Transverse colon (tissue), 4 donors: ENCODE measurements around the gene TMEM91. TPM values are rescaled to one million over a fixed set of nuclear protein-coding genes. Genes with fewer than 3 reads are reported as not detected.

Source experiments
- DNase-seq: peaks from one replicate; pipeline ENCODE4 v3.0.0-alpha.2; 2019
- H3K27ac ChIP-seq, 4 donors: fragments of 200-600 bp; sonication (generic); 2 replicates each; pipeline ENCODE4 v1.5.1; 2016 to 2018; ENCODE audit warnings: inconsistent platforms in 4 of 4
- H3K27me3 ChIP-seq: fragments of 200-600 bp; sonication (generic); 2 replicates; pipeline ENCODE4 v1.5.1; 2017; ENCODE audit warnings: inconsistent platforms
- H3K36me3 ChIP-seq, 4 donors: fragments of 200-600 bp; sonication (generic); 2 replicates each; pipeline ENCODE4 v1.5.1; 2017 to 2019; ENCODE audit warnings: inconsistent platforms in 4 of 4
- H3K4me1 ChIP-seq, 4 donors: fragments of 200-600 bp; sonication (generic); 2 replicates each; pipeline ENCODE4 v1.5.1; 2017 to 2020; ENCODE audit warnings: inconsistent platforms in 4 of 4
- H3K4me3 ChIP-seq, 4 donors: fragments of 200-600 bp; sonication (generic); 1 replicate in 1 of 4; 2 replicates in 3 of 4; pipeline versions ENCODE4 v1.5.1 to v1.6.1; 2017 to 2019; ENCODE audit warnings: inconsistent platforms in 4 of 4
- H3K9me3 ChIP-seq, 2 donors: fragments of 200-600 bp; sonication (generic); 2 replicates each; pipeline ENCODE4 v1.5.1; 2017 to 2019; ENCODE audit warnings: inconsistent platforms in 2 of 2
- EP300 ChIP-seq: sonication (generic); formaldehyde crosslinking; IDR thresholded peaks from one replicate; pipeline ENCODE4 v1.6.1; 2017; ENCODE audit warnings: antibody characterized with exemption, low read depth
- POLR2A ChIP-seq: fragments of 450-650 bp; IDR thresholded peaks from one replicate; pipeline ENCODE4 v1.6.1; 2016; ENCODE audit warnings: antibody characterized with exemption, mild to moderate bottlenecking, moderate library complexity
- POLR2AphosphoS5 ChIP-seq, 3 donors: sonication (generic); formaldehyde crosslinking; IDR thresholded peaks; one replicate each; pipeline ENCODE4 v1.6.1; 2016; ENCODE audit warnings: antibody characterized with exemption in 3 of 3
- WGBS, 2 donors: methylation state at CpG; one replicate each; pipeline ENCODE4 v1.1.5; 2018; ENCODE audit warnings: low coverage in 1 of 2; 5-methylcytosine and 5-hydroxymethylcytosine counted together
- in situ Hi-C, 4 donors: fragments of 200-750 bp; cut with MboI; loops; one replicate each; pipeline versions ENCODE4 v1.15.0 to v1.15.1; 2017; ENCODE audit warnings: low sequenced_read_pairs in 3 of 4, low pct_ligation_motif_present in 1 of 4, low pct_unique_long_range_greater_than_20kb in 1 of 4
- intact Hi-C: fragments of 100-400 bp; cut with DNase I; formaldehyde crosslinking; loops from one replicate; pipeline ENCODE4 v1.15.1; 2023; ENCODE audit warnings: low total_unique reads
- total RNA-seq, 4 donors: library from RNA; depleted of rRNA; stranded (reverse); fragments of >200 nt; gene quantifications; one replicate each; pipeline ENCODE4 v1.1.0, GENCODE V29; 2016
- TF ChIP-seq, protein P1 (sequence below), 5 experiments: fragments of 200-600 bp in 3 of 5; fragments of 450-650 bp in 2 of 5; sonication (generic) in 3 of 5; IDR thresholded peaks; 1 replicate in 2 of 5; 2 replicates in 3 of 5; pipeline ENCODE4 v1.5.1; 2016 to 2017; ENCODE audit warnings: antibody characterized with exemption in 5 of 5, inconsistent platforms in 3 of 5, mild to moderate bottlenecking in 2 of 5, moderate library complexity in 1 of 5

TMEM91 gene
- total RNA-seq, 4 donors from 2014 or later = 4.8 to 11.4 (median 9.4) TPM; not detected in 1

DNA sequence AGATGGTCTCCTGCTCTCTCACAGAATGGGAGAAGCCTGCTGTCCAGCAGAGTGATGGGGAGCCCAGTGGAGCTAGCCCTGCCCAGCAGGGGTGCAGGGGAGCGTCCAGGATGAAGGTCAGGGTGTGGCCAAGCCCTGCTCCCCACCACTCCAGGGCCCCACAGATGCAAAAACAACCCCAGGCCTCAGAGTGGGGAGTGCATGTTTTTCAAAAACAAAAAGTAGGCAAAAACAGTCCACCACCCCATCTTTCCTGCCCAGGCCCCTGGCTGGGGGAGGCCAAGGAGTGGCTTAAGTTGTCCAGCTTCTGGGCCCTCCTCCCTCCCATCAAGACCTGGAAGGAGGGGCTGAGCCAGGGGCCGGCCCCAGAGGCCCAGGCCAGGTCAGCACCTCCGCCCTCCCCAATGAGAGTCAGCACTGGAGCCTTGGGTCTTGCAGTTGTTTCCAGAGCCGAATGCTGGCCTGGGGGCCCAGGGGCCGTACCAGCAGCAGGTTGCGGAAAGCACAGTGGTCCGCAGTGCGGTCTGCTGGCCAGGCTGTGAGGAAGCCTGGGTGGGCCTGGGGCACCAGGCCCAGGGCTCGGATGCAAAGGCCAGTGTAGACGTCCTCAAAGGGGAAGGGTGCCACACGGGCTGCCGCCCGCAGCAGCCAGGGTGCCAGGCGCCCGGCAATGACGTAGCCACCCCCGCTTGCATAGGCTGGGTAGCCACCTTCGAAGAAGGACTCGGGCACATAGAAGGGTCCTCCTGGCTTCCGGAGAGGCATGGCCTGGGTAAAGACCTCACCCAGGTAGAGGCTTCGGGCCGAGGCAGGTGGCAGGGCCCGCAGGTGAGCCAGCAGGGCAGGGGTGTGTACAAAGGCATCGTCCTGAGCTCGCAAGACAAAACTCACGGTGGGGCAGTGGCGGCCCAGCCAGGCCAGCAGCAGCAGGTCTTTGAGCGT, 49.1 kb downstream of the TMEM91 start:
- Histone ChIP-seq H3K27me3 (no peaks in the 10 kb centered on the region), H3K4me1 (peaks cover 24 to 62% (median 53%) of the 10 kb centered on the region in 4 donors), H3K9me3 (no peaks in the 10 kb centered on the region), H3K4me3 (peak overlapping the region in 3 of 4 donors; percentile 46 to 68 (median 52)), H3K36me3 (peaks cover 0 to 6% (median 2%) of the 10 kb centered on the region in 4 donors), H3K27ac (peak overlapping the region; percentile 86 to 94 (median 90))
- in situ Hi-C loops (no loop called here), intact Hi-C loops (no loop called here)
- 61% methylated on average over 13 of the region's 28 CpGs; no CpG with 5 or more reads in 1 of the 2 donors for WGBS, 2 donors
- TF ChIP-seq, protein P1, sequence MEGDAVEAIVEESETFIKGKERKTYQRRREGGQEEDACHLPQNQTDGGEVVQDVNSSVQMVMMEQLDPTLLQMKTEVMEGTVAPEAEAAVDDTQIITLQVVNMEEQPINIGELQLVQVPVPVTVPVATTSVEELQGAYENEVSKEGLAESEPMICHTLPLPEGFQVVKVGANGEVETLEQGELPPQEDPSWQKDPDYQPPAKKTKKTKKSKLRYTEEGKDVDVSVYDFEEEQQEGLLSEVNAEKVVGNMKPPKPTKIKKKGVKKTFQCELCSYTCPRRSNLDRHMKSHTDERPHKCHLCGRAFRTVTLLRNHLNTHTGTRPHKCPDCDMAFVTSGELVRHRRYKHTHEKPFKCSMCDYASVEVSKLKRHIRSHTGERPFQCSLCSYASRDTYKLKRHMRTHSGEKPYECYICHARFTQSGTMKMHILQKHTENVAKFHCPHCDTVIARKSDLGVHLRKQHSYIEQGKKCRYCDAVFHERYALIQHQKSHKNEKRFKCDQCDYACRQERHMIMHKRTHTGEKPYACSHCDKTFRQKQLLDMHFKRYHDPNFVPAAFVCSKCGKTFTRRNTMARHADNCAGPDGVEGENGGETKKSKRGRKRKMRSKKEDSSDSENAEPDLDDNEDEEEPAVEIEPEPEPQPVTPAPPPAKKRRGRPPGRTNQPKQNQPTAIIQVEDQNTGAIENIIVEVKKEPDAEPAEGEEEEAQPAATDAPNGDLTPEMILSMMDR (IDR thresholded peaks at IDR 0.05) = no peak
- no peak for TF ChIP-seq POLR2AphosphoS5 (IDR thresholded peaks at IDR 0.05)
- TF ChIP-seq EP300 = no peak
- no peak for TF ChIP-seq POLR2A
- DNase-seq = peak; percentile 25

GRCh38 chr19:41426116-41426841, 49.9 kb downstream of the TMEM91 start:
- TF ChIP-seq POLR2A (no peak), EP300 (no peak), POLR2AphosphoS5 (IDR thresholded peaks at IDR 0.05) (no peak)
- TF ChIP-seq, protein P1 (IDR thresholded peaks at IDR 0.05) = no peak
- Histone ChIP-seq H3K9me3 (no peaks in the 10 kb centered on the region), H3K4me3 (peak overlapping the region; percentile 46 to 74 (median 60)), H3K27ac (peak overlapping the region; percentile 86 to 94 (median 90)), H3K4me1 (peaks cover 20 to 54% (median 46%) of the 10 kb centered on the region in 4 donors), H3K36me3 (peaks cover 0 to 6% (median 2%) of the 10 kb centered on the region in 4 donors), H3K27me3 (no peaks in the 10 kb centered on the region)
- 64% methylated on average over 36 of the region's 36 CpGs; no CpG with 5 or more reads in 1 of the 2 donors for WGBS, 2 donors
- no peak for DNase-seq
- intact Hi-C loops (no loop called here), in situ Hi-C loops (no loop called here)

- 10 to 18% methylated on average over 2 to 19 of the region's 19 CpGs for WGBS, 2 donors
These were observed 50.8 kb downstream of the TMEM91 start, which contains the start of gene B3GNT8 for GRCh38 chr19:41426952-41427646. TSS of gene B3GNT8 (minus strand) at chr19:41427374. CDS start at chr19:41426778, 596 bp downstream.

More at GRCh38 chr19:41426952-41427646, 50.8 kb downstream of the TMEM91 start, which contains the start of gene B3GNT8:
- Histone ChIP-seq H3K9me3 (no peaks in the 10 kb centered on the region), H3K27ac (peak within 1 kb of the TSS; percentile 86 to 94 (median 90)), H3K4me3 (peak within 1 kb of the TSS; percentile 46 to 74 (median 60)), H3K4me1 (peaks cover 19 to 45% (median 38%) of the 10 kb centered on the region in 4 donors), H3K36me3 (peaks cover 0 to 6% (median 2%) of the 10 kb centered on the region in 4 donors), H3K27me3 (no peaks in the 10 kb centered on the region)
- DNase-seq = peak; percentile 94
- in situ Hi-C loops = no loop called here
- peak; percentile 95 to 98 (median 97) for TF ChIP-seq POLR2AphosphoS5 (IDR thresholded peaks at IDR 0.05)
- TF ChIP-seq, protein P1 (IDR thresholded peaks at IDR 0.05) = no peak
- TF ChIP-seq EP300 = no peak
- TF ChIP-seq POLR2A = peak; percentile 98
- intact Hi-C loops = no loop called here
